C4-2B (cell line): ENCODE measurements around the gene ST8SIA1.

ENCODE experiments used
- H3K27ac ChIP-seq: fragments of 450-650 bp; 2 replicates; pipeline ENCODE4 v1.5.1; 2017
- ZFX ChIP-seq: fragments of 450-650 bp; IDR thresholded peaks from 2 replicates; pipeline ENCODE4 v1.6.1; 2017
- TF ChIP-seq, protein P1 (sequence below): fragments of 450-650 bp; conservative IDR thresholded peaks from 2 replicates; pipeline ENCODE4 v1.5.1; 2017; ENCODE audit warnings: mild to moderate bottlenecking

ST8SIA1 gene

DNA sequence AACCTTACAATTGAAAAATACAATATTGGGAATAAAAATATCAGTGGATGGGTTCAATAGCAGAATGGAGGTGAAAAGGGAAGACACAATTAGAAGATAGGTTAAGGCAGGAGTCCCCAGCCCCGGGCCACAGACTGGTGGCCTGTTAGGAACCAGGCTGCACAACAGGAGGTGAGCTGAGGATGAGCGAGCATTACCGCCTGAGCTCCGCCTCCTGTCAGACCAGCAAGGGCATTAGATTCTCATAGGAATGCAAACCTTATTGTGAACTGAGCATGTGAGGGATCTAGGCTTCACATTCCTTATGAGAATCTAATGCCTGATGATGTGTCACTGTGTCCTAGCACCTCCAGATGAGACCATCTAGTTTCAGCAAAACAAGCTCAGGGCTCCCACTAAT lies 27.3 kb upstream of the ST8SIA1 start:
- no peak for TF ChIP-seq ZFX
- TF ChIP-seq, protein P1, sequence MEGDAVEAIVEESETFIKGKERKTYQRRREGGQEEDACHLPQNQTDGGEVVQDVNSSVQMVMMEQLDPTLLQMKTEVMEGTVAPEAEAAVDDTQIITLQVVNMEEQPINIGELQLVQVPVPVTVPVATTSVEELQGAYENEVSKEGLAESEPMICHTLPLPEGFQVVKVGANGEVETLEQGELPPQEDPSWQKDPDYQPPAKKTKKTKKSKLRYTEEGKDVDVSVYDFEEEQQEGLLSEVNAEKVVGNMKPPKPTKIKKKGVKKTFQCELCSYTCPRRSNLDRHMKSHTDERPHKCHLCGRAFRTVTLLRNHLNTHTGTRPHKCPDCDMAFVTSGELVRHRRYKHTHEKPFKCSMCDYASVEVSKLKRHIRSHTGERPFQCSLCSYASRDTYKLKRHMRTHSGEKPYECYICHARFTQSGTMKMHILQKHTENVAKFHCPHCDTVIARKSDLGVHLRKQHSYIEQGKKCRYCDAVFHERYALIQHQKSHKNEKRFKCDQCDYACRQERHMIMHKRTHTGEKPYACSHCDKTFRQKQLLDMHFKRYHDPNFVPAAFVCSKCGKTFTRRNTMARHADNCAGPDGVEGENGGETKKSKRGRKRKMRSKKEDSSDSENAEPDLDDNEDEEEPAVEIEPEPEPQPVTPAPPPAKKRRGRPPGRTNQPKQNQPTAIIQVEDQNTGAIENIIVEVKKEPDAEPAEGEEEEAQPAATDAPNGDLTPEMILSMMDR, result no peak
- H3K27ac ChIP-seq, result no peak overlapping the region

DNA sequence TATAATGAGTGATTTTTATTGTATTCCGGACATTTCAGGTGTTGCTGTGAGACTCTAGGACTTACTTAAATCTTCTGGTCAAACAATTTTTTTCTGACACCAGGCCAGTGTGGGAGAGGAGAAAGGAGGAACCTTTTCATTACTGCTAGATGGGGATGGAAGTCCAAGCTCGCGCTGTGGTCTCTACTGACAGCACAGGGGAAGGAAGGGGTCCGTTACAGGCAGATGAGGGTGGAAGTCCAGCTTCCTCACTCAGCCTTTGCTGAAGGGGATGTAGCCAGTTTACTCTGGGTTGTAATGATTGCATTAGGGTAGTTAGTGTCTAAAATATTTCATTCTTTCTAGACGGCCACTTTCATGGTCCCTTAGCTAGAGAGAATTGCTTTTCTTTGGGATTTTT lies 26.3 kb upstream of the ST8SIA1 start:
- H3K27ac ChIP-seq, result no peak overlapping the region
- TF ChIP-seq, protein P1, result no peak
- TF ChIP-seq ZFX, result no peak

DNA sequence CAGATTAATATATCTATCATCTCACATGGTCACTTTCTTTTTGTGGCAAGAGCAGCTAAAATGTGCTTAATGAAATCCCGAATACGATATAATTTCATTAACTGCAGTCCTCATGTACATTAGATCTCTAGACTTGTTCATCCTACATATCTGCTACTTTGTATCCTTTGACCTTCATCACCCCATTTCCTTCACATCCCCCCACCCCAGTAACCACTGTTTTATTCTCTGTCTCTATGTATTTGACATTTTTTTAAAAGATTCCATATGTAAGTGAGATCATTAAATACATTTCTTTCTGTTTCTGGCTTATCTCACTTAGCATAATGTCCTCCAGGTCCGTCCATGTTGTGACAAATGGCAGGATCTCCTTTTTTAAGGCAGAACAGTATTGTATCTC lies 23.0 kb upstream of the ST8SIA1 start:
- TF ChIP-seq, protein P1, result no peak
- TF ChIP-seq ZFX, result no peak

DNA sequence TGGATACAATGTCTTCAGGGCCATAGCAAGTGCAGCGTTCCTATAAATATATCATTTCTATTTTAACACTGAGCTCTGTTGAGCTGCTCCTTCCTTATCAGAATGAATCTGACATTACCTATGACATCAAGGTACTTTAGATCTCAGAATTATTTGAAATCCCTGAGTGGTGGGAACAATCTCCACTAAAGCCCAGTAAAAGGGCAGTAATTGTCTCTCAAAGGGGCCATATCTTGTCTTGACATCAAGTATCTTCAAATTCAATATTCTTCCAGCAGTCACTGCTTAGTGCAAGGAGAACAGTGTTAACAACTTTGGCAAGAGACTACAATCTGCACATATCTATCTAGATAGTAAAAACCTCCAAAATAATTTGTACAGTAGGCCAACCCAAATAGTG lies 21.7 kb upstream of the ST8SIA1 start:
- no peak overlapping the region for H3K27ac ChIP-seq
- no peak for TF ChIP-seq ZFX
- TF ChIP-seq, protein P1, result no peak

More for the DNA sequence above, 23.0 kb upstream of the ST8SIA1 start:
- H3K27ac ChIP-seq, result no peak overlapping the region

DNA sequence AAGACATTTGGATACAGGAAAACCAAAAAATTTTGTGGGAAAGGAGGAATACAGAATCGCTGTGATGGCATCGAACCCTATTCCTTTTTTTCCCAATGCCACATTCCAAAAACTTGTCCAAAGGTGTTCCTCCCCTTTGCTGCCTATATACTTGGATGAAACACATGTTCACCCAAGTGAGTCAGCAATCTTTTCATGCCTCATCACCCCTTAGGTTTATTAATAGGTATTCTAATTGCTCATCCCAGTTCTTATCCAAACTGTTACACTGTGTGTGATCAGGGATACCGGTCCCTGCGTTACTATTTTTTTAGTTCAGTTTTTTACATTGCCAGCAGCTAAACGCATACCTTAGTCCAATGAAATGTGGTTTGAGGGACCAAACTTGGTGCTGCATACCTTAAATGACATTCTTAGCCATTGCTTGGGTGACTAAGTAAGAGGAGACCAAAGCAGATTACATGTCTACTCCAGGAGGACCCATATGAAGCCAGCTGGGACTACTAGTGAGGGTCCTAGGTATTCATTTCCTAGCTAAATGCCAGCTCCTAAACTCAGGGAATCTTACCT lies 20.6 kb upstream of the ST8SIA1 start:
- TF ChIP-seq ZFX, result no peak
- TF ChIP-seq, protein P1, result no peak
- H3K27ac ChIP-seq, result no peak overlapping the region

DNA sequence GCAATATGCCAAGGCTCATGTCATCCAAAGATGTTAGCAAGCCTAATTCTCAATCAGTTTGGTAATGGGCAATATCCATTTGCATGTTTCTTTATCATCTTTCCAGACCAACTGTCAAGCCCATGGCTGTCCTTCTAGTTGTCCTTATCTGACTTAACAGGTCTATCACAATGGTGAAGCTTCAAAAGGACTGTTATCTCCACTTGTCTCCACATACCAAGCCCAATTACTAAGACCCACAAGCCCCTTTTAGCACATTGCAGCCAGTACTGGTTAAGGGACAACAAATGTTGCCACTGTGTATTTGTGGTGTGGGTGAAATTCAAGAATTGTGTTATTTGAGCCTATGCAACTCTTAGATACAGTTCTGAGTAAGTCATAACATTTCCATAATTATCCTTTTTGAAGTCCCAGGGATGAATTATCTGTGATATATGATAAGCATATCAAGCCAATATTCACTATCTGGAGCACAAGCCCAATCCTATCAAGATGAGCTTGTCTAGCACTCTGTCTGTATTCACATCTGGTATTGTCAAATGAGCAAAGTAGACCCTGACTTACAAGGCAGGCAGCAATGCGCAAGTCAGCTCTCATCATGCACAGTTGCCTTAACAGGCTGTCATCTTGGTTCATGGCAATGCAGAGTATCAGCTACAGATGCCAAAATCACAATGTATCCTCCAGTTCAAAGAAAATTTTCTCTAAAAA lies 19.3 kb upstream of the ST8SIA1 start:
- no peak for TF ChIP-seq ZFX
- TF ChIP-seq, protein P1, result no peak
- H3K27ac ChIP-seq, result no peak overlapping the region

DNA sequence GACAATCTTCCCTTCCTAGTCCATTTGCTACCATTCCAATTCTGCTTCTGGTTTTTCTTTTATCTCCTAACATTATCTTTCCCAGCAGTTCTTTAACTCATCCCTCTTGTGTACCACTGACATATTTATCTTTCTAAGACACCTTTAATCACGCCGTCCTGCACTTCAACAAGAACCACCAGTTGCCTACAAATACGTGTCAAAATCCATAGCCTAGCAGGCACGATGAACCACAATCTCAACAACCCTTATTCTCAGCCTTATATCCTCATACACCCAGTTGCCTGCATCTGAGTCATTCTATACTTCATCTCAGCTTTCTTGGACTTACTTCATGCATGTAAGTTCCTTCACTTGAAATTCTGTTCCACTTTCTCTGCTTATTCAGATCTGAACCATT lies 16.4 kb upstream of the ST8SIA1 start:
- no peak for TF ChIP-seq ZFX
- TF ChIP-seq, protein P1, result no peak

More for the DNA sequence above, 16.4 kb upstream of the ST8SIA1 start:
- H3K27ac ChIP-seq, result no peak overlapping the region
